ENCODE results near the gene NMUR1. TPM values are rescaled to one million over a fixed set of nuclear protein-coding genes. Genes with fewer than 3 reads are reported as not detected.

Gene NMUR1
- total RNA-seq, 1 donor: not detected

GRCh38 chr2:231524477-231525247, 5.6 kb downstream of the NMUR1 start:
- DNase-seq (ENCODE audit: low read depth): no peak
- H3K4me3 ChIP-seq (ENCODE audit: low read depth, low read length): no peak overlapping the region
- no peak for TF ChIP-seq CTCF (IDR thresholded peaks at IDR 0.05; ENCODE audit: insufficient read depth, low read depth, low read length)

GRCh38 chr2:231523451-231524285, 6.6 kb downstream of the NMUR1 start:
- no peak overlapping the region for H3K4me3 ChIP-seq (ENCODE audit: low read depth, low read length)
- DNase-seq (ENCODE audit: low read depth): no peak
- no peak for TF ChIP-seq CTCF (IDR thresholded peaks at IDR 0.05; ENCODE audit: insufficient read depth, low read depth, low read length)

GRCh38 chr2:231522418-231523180, 7.6 kb downstream of the NMUR1 start:
- DNase-seq (ENCODE audit: low read depth): peak; percentile 45
- no peak overlapping the region for H3K4me3 ChIP-seq (ENCODE audit: low read depth, low read length)
- TF ChIP-seq CTCF (IDR thresholded peaks at IDR 0.05; ENCODE audit: insufficient read depth, low read depth, low read length): no peak

GRCh38 chr2:231521443-231521842, 8.8 kb downstream of the NMUR1 start:
- no peak for DNase-seq (ENCODE audit: low read depth)
- H3K4me3 ChIP-seq (ENCODE audit: low read depth, low read length): no peak overlapping the region
- no peak for TF ChIP-seq CTCF (IDR thresholded peaks at IDR 0.05; ENCODE audit: insufficient read depth, low read depth, low read length)

- no peak for TF ChIP-seq CTCF (IDR thresholded peaks at IDR 0.05; ENCODE audit: insufficient read depth, low read depth, low read length)
- H3K4me3 ChIP-seq (ENCODE audit: low read depth, low read length): no peak overlapping the region
- no peak for DNase-seq (ENCODE audit: low read depth)
These were observed 10.2 kb downstream of the NMUR1 start for GRCh38 chr2:231519975-231520555.

- no peak overlapping the region for H3K4me3 ChIP-seq (ENCODE audit: low read depth, low read length)
- TF ChIP-seq CTCF (IDR thresholded peaks at IDR 0.05; ENCODE audit: insufficient read depth, low read depth, low read length): no peak
- DNase-seq (ENCODE audit: low read depth): no peak
These were observed 11.5 kb downstream of the NMUR1 start for GRCh38 chr2:231518771-231519170.

Data from fibroblast of villous mesenchyme (primary cell).